Measurements from ENCODE around the gene CRACR2A.

GRCh38 chr12:3761116-3761735, 8.3 kb upstream of the CRACR2A start:
- TF ChIP-seq CTCF (IDR thresholded peaks at IDR 0.05; ENCODE audit: insufficient read depth, low read length) = no peak
- TF ChIP-seq POLR2AphosphoS5 (IDR thresholded peaks at IDR 0.05; ENCODE audit: low read depth) = no peak
- TF ChIP-seq GABPA (IDR thresholded peaks at IDR 0.05; ENCODE audit: low read depth) = no peak
